CD4-positive, alpha-beta T cell treated with Interleukin-4 for 1 hour (primary cell): ENCODE data around the gene DTX1.
A peak's percentile ranks its signal among the peaks of the same experiment; 100 is the strongest.
"Not testable (repeated sequence)": the region's sequence is repeated elsewhere in the genome, so short reads cannot be mapped to it uniquely, and the experiment has no call there.

Experiments used
- DNase-seq, 2 donors: peaks; one replicate each; pipeline ENCODE4 v3.0.0-alpha.2; 2020 to 2022

The DTX1 gene

DNA sequence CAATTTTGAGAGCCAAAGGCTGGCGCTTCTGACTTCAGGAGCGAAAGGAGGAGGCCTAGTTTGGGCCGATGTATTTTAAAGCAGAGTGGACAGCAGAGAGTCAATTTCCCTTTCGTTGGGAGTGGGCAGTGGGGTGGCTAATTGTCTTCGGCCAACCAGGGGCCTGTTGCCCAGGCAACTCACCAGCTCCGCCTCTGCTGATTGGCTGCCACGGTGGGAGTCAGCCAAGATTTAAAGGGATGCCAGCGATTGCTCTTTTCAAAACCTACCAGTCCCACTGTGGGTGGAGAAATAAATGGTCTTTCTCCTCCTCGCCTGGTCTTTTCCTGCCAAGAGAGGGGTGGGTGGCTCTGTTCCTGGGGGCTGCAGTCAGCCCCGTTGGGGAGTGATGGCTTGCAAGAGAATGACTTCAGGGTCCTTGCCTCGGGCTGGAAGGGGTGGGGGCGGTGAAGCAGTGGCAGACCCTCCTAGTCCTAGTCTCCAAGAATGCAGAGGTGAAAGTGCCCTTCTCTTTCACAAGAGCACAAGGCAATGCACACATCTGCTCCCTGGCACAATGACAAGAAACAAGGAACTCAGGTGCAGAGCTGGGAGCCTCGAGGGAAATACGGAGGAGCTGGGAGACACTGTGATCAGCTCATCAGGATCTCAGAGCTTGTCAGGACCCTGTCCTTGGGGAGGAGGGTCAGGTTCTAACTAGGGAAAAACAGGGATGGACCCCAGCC lies 41.3 kb downstream of the DTX1 start:
- no peak for DNase-seq

DNA sequence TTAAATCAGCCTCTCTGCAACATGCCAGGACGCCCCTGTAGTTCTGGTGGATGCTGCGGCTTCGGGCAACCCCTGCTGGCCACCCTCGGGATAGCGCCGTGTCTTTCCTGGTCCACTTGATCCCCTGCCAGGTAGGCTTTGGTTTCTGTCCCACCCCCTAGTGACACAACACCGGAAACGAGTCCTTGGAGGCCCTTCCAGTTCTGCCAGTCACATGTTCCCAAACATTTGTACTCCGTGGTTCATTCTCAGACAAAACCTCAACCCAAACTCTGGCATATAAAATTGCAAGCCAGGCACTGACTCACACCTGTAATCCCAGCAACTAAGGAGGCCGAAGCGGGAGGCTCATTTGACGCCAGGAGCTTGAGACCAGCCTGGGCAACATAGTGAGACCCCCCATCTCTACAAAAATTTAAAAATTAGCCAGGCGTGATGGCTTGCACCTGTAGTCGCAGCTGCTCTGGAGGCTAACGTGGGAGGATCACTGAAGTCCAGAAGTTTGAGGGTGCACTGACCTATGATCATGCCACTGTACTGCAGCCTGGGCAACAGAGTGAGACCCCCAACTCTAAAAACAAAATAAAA lies 42.0 kb downstream of the DTX1 start:
- DNase-seq: peak; percentile 67 to 68

DNA sequence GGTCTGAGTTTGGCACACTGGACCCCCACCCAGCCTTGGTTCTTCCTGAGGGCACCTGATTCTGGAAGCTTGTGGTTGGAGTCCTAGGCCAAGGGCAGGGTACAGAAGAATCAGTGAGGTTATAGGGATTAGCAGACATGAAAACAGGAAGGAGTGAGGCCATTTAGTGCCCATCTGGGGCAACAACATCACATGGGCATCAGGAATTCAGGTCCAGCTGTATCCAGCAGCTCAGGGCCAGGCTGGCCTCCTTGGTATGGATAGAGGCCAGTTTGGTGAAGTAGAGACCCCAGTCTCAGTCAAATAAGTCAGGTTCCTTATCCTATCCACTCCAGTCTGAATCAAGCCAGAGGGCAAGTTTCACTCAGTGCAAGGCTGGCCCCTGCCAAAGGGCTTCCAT lies 42.8 kb downstream of the DTX1 start:
- DNase-seq: no peak

DNA sequence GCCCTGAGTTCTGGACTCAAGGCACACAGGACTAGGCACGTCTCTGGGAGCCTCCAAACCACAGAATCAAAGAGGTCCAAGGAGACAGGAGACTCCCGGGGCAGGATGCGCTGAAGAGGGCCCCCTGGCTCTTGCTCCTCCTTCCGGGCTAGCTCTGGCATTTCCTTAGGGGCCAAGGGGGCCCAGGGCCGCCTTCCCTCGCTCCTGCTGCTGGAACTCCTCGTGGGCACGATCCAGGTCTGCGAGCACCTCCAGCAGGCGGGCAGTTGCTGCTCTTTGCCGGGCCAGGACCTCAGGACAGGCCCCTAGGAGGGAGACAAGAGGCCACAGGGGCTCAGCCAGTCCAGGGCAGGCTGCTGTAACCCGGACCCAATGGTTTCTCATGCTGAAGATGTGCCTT lies 43.2 kb downstream of the DTX1 start:
- no peak for DNase-seq

DNA sequence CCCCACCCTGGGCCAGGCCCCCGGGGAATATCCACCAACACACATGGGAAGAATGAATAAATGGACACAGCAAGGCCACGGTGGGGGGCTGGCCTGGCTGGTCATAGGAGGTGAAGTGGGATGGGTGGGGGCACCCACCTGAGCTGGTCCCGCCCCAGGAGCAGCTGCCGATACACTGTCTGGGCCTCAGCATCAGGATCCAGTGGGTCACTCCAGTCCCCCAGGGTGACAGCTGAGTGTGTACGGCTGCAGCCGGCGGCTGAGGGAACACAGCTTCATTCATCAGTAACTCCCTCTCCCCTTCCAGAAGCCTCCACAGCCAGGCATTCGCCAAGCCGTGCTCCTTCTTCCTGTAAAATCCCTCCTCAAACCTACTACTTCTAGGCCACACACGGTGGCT lies 45.2 kb downstream of the DTX1 start:
- no peak for DNase-seq

DNA sequence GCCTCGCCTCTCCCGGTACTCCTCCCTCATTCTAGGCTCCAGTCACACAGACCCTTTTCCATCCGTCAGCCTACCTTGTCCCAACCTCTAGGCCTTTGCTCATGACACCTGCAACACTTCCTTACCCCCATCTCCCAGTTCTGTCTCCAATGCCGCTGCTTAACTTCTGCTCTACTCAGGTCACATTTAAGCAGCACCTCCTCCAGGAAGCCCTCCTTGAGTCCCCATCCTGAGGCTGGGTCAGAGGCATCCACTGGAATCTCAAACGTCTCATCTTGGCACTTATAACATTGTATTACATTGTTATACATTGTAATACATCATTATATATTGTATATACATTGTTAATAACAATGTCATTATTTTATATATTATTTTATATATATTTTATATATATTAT lies 46.3 kb downstream of the DTX1 start:
- no peak for DNase-seq

DNA sequence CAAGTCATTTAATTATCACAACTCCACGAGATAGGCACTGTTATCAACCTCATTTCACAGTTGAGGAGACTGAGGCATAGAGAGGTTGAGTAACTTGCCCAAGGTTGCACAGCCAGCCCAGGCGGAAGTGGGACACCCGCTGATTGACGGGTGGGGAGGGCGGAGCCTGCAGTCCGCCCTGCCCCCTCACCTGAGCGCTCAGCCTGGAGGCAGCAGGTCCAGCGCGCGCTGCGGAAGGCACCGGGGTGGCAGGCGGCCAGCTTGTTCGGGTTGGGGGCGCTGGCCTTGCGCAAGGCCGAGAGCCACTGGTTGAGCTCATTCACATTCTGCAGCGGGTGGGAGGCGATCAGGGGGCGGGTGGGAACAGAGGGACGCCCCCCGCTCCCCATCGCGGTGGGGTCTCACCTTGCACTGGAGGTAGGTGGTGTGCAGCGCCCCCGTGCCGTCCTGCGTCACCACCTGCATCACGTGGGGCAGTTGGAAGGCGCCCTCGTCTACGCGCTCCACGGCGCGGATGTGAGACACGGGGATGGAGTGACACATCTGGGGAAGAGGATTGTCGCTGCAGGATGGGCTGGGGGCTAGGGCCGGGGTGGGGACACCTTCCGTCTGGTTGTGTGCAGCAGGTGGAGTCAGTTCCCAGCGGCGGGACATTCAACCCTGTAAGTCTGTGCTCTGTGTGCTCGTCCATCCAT lies 47.4 kb downstream of the DTX1 start:
- peak; percentile 68 to 73 for DNase-seq

DNA sequence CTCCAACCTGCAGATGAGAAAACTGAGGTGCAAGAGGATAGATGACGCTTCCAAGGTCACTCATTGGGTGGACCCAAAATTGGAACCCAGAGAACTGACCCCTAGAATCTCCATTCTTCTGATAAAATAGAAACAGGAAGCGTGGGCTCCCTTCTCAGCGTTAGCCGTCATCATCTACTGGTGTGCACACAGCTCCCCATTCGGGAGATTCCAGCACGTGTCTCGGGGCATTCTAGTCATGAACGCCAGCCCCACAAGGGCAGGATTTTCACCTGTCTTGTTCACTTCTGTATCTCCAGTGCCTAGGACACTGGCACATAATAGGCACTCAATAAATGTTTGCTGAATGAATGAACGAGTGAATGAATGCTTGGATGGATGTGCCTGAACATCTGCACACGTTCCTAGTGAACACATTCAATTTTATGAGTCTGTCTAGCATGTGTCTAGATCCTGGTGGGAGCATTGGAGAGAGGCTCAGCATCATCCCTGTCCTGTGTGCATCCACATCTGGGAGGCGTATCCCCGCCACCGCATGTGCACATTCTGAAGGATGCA lies 48.5 kb downstream of the DTX1 start:
- no peak for DNase-seq

DNA sequence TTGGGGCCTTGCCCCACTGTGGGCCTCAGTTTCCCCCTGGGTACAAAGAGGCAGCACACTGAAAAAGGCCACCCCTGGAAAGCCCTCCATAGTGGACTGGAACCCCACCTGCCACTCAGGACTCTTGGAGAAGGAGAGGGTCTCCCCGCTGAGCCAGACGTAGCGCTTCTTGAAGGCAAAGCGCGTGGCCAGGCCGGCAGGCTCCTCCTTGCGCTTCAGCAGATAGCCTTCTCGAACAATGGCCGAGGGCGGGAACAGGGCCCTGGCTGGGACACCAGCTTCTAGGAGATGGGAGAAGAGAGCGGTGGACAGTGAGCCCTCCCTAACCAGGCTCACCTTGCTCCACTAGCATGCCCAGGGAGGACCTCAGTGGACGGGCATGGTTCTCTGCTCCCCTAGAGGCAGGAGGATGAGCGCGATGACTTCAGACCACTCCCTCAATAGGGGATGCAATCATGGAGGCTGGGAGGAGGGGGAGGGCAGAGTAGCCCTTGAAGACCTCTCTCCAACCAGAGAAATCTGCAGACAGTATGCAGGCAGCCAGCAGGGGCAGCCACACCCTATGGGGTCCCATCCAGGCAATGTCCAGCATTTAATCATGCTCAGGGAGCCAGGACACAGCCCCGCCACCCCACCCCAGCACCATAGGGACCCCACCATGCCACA lies 49.2 kb downstream of the DTX1 start:
- DNase-seq: no peak

DNA sequence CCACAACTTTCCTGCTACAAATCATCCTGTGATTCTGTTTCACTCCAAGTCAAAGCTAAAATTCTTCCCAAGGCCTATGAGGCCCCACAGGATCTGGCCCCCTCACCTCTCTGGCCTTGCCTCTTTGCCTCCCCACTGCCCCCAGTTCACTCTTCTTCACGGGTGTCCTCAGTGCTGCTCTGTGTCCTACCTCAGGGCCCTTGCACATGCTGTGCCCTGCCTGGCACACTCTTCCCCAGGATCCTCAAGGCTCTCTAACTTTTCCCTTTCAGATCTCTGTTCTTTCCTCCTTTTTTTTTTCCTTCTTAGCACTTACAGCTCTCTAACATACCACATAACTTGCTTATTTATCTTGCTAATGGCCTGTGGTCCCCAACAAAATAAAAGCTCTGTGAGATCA lies 49.8 kb downstream of the DTX1 start:
- DNase-seq: no peak

DNA sequence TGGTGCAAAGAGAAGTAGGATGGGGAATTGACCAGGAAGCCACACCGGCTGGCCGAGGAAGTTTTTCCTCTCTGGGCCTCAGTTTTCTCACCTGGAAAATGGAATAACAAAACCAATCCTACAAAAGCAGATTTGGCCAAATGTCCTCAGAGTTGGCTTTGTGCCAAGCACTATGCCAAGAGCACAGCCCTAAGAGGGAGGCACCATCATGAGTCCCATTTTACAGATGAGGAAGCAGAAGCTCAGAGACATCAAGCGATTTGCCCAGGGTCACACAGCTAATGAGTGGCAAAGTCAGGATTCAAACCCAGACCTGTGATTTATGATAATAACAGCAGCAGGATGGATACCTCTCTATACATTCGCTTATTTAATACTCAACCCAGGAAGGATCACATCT lies 51.8 kb downstream of the DTX1 start:
- DNase-seq: no peak

DNA sequence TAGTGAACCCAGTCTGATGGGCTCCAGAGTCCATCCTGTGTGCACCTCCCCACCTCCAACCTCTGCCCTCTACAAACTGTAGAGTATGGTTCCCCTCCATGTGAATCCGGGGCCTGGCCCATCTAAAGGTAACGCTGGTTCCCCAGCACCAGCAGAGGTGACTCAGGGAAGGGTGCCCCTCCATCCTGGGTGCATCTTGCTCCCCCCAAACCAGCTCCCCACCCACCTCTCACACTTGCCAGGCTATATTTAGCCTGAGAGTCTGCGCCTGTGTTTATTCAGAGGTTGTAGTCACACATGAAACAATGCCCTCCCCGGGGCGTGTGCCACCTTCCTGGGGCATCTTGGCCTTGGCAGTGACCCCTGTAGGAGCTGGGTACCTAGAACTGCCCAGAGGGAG lies 52.8 kb downstream of the DTX1 start:
- DNase-seq: no peak

DNA sequence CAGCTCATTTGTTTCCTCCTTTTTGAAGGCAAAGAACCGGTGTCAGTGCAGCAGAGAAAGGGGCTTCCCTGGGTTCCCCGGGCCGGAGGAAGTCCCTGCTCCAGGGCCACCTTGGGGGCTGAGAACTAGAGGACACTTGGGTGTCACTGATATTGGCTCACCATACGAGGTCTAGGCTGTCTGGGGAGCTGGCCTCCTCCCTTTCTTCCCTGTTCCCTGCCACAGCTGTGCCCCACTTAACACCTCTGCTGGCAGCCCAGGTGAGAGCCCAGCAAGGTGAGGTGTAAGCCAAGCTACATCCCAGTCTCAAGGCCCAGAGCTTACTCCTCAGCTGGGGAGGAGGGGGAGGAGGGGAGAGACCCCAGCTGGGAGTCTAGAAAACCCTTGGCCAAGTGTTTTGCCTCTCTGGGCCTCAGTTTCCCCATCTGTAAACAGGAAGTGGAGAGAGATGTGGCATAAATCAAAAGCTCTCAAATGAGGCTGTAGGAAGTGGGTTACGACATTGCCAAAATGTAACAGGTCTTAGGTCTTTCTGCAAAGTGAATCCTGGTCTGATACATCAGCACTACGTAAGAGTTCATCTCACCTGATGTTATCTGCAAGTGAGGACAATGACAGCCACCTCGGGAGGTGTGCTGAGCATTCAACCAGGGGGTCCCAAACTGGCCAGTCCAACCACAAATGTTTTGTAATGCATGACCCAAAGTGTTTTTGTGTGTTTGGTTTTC lies 53.5 kb downstream of the DTX1 start:
- no peak for DNase-seq

DNA sequence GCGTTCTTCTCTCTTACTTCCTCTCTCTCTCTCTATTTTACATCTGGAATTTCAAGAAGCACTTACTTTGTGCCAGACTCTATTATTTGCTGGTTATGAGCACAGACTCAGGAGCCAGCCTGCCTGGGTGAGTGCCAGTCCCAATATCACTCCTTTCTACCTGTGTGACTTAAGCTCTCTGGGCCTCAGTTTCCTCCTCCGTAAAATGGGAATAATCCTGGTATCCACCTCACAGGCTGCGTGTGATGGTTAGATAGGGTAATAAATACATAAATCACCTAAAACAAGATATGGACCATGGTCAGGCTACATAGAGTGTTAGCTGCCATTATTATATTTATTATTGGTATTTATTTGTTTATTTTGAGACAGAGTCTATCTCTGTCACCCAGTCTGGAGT lies 54.7 kb downstream of the DTX1 start:
- DNase-seq: no peak

DNA sequence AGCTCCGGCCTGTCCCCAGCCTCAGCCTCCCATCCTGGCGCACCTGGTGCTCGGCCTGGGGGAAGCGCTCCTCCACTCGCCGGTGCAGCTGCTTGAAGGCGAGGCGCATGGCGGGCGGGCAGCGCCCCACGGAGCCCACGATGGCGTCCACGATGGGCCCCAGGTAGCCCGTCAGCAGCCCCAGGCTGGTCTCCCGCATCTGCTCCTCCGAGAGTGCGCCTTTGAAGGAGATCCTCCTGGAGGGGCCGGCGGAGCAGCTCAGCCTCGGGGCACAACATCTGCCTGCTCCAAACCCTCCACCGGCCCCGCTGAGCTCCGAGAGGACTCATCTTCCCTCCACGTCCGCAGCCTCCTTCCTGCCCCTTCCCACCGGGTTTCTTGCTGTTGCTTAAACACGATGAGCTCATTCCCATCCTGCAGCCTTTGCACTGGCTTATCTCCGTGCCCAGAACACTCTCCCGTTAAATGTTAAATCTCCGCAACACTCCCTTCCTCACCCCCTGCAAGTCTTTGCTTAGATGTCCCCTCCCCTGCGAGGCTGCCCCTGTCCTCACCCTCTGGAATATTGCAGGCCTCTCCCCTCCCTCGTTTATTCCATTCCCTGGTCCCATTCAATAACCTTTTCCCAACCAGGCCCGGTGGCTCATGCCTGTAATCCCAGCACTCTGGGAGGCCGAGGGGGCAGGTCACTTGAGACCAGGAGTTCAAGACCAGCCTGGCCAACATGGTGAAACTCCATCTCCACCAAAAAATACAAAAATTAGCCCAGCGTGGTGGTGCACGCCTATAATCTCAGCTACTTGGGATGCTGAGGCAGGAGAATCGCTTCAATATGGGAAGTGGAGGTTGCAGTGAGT lies 55.7 kb downstream of the DTX1 start:
- no peak for DNase-seq

DNA sequence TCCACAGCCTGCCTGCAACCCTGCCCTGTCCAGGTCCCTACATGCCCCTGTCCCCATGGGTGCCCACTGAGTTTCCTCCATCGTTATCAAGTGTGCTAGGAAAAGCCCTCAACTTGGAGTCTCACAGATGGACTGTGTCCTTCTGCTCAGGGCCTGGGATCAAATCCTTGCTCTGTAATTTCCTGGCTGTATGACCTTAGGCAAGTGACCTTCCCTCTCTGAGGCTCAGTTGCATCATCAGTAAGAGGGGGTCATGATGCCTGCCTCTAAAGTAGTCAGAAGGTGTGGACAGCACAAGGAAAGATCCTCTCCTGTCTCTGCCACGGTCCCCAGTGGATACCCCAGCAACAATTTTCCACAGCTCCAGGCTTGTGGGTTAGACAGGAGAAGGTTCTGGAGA lies 56.9 kb downstream of the DTX1 start:
- no peak for DNase-seq

DNA sequence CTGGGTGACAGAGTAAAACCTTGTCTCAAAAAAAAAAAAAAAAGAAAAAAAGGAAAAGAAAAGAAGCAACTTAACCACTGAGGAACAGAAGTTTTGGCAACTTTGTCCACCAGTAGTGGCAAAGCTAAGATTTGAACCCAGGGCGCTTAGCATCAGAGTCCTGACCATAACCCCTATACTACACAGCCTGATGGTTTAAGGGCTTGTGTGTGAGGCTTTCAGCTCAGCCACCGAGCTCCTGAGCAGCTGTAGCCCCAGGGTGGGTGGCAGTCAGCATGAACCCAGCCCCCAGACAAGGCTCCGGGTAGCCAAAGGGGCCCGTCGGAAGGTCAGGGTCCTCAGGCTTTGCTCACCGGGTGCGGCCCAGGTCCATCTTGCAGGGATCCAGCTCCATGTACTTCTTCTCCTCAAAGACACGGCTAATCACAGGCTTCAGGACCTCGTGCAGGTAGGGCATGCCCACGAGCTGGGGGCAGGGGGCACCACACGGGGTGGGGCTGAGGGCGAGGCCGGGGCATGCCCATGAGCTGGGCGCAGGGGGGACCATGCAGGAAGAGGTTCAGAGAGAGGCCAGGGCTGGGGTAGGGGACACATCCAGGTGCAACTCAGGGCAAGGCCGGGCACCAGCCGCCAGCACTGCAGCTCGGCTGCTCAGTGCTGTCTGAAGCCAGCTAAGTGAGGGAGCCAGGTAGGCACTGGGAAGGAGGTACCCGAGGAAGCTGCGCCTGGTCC lies 58.1 kb downstream of the DTX1 start:
- DNase-seq: no peak

DNA sequence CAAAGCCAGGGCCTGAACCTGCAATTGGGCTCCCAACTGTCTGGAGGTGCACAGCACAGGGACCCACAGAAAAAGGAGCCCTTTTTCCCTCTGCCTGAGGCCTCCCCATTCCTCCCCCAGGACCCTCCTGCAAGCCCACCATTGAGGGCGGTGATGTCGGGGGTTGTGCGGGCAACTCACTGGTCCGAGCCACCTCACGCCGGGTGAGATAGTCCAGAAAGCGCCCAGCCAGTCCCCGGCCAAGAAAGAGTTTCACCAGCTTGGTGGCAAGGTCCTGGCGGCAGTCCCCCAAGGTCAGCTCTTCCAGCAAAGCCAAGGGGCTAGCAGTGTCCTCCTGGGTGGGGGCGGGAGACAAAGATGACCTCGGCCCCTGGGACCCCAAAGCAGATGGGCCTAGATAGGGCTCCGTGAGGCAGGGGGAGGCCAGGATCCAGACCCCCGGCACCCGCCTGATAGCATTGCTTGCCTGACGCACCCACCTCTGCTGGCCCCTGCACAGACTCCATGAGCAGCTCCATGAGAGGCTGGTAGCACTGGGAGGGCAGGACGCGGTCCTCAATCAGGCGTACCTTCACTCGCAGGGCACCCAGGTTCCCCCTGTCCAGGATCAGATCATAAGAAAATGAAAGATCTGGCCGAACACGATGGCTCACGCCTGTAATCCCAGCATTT lies 59.1 kb downstream of the DTX1 start:
- no peak for DNase-seq

DNA sequence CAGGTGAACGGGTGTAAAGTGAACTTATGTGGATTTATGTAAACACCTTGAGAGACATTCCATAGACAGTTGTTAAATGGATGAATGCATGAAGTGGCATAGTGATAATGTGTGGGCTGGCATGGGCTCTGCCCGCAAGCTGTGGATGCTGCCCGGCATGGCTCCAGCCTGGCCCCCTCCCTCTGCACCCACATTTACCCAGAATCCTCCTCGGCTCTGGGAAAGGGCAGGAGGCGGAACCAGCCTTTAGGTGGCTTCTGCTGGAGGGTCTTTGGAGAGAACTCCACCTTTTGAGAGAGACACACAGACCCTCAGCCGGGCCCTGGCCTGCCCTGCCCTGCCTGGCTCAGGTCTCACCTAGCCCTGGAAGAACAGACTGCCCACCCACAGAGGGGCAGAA lies 60.3 kb downstream of the DTX1 start:
- DNase-seq: no peak

DNA sequence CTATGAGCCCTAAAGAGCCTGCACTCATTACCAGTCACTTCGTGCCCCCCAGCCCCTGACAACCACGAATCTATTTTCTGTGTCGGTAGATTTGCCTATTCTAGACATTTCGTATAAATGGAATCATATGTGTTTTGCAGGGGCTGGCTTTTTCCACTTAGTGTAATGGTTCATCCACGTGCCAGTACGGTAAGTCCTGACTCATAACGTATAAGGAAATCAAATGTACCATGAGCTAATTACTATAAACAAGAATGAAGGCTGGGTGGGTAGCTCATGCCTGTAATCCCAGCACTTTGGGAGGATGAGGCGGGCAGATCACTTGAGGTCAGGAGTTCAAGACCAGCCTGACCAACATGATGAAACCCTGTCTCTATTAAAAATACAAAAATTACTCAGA lies 61.2 kb downstream of the DTX1 start:
- not testable (repeated sequence) for DNase-seq

DNA sequence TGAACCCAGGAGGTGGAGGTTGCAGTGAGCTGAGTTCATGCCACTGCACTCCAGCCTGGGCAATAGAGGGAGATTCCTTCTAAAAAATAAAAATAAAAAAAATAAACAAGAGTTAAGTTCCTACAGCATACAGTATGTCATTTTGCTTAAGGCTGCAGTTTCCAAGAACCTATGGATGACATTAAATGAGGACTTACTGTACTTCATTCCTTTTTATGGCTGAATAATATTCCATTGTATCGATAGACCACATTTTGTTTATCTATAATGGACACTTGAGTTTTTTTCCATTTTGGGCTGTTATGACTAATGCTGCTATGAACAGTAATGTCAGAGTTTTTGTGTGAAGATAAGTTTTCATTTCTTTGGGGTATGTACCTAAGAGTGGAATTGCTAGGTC lies 61.6 kb downstream of the DTX1 start:
- no peak for DNase-seq
